ENCODE data around the gene CAPS. TPM values are rescaled to one million over a fixed set of nuclear protein-coding genes. Genes with fewer than 3 reads are reported as not detected.
A peak's percentile ranks its signal among the peaks of the same experiment; 100 is the strongest.

Gene CAPS
- total RNA-seq, 1 experiment from 2014 or later = 0.92 TPM

GRCh38 chr19:5891572-5891937 is 22.5 kb upstream of the CAPS start:
- peaks cover 10% of the 10 kb centered on the region for H3K36me3 ChIP-seq (ENCODE audit: insufficient read depth, low read length, poor library complexity, severe bottlenecking)
- no peak for DNase-seq (ENCODE audit: low spot score)
- no peaks in the 10 kb centered on the region for H3K9me3 ChIP-seq (ENCODE audit: low read depth, low read length, poor library complexity, severe bottlenecking)
- no peak overlapping the region for H3K27ac ChIP-seq (ENCODE audit: low read depth, low read length, poor library complexity, severe bottlenecking)
- intact Hi-C loops (cut with micrococcal nuclease; ENCODE audit: unreplicated experiment) = no loop called here
- no peak overlapping the region for H3K4me3 ChIP-seq (ENCODE audit: low read depth, low read length, poor library complexity, severe bottlenecking)
- TF ChIP-seq, protein P1, sequence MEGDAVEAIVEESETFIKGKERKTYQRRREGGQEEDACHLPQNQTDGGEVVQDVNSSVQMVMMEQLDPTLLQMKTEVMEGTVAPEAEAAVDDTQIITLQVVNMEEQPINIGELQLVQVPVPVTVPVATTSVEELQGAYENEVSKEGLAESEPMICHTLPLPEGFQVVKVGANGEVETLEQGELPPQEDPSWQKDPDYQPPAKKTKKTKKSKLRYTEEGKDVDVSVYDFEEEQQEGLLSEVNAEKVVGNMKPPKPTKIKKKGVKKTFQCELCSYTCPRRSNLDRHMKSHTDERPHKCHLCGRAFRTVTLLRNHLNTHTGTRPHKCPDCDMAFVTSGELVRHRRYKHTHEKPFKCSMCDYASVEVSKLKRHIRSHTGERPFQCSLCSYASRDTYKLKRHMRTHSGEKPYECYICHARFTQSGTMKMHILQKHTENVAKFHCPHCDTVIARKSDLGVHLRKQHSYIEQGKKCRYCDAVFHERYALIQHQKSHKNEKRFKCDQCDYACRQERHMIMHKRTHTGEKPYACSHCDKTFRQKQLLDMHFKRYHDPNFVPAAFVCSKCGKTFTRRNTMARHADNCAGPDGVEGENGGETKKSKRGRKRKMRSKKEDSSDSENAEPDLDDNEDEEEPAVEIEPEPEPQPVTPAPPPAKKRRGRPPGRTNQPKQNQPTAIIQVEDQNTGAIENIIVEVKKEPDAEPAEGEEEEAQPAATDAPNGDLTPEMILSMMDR (conservative IDR thresholded peaks at IDR 0.05; ENCODE audit: low read depth, low read length) = no peak
- no peak for TF ChIP-seq EZH2 (IDR thresholded peaks at IDR 0.05; ENCODE audit: borderline replicate concordance, low read depth, low read length, poor library complexity, severe bottlenecking)
- no peaks in the 10 kb centered on the region for H3K27me3 ChIP-seq (replicated peaks; ENCODE audit: insufficient read depth, low read depth, low read length, poor library complexity)
- peaks cover 16% of the 10 kb centered on the region for H3K4me1 ChIP-seq (ENCODE audit: insufficient read depth, low read length, poor library complexity, severe bottlenecking)
- no TSS peak for BruUV-seq (replicated peaks)
- CTCF ChIA-PET = interaction anchor here (2.9 kb wide), 1 partner anchor 88 kb away, joined by 23 read pairs; no protein-coding TSS in a partner anchor
- POLR2A ChIA-PET (ENCODE audit: low non-redundant PET) = interaction anchor here (0.6 kb wide), 1 partner anchor 973 kb away, joined by 10 read pairs; no protein-coding TSS in a partner anchor

DNA sequence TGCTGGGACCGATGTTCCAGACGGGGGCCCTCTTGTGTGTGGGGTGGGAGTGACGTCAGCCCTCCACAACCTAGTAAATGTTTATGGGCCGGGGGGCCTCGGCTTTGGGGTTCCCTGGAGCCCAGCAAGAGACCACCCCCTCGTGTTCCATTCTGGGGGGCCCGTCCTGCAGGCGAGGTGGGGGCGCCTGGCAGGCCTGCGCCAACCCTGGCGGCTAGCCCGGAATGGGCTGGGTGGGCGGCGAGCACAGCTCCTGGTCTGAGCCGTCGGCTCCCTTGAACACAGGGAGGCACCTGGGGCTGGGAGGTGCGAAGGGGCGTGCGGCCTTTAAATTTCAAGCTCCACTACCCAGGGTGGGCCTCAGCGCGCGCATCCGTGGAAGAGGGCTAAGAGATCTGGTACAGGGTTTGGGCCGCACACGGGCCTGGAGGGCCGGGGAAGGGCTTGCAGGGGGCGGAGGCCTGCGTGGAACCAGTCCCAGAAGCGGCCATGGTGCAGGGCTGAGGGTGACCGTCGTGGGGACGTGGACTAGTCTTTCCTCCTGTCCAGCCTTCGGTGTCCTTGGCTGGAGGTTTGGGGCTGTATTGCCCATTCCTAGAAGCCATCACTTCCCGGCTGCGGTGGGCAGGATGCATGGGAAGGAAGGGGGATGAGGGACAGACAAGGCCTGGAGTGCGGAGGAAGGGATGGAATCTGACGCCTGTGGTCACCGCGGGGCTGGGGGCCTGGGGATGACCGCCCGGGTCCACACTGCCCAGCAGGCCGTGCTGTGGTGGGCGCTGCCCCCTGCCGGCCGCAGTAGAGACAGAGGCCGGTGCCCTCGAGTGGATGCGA is 21.9 kb upstream of the CAPS start:
- no peak for DNase-seq (ENCODE audit: low spot score)
- intact Hi-C loops (cut with micrococcal nuclease; ENCODE audit: unreplicated experiment) = loop anchor here (2.0 kb wide), 1 partner anchor 87 kb away; the partner anchor contains the start of gene NRTN
- no peak for TF ChIP-seq EZH2 (IDR thresholded peaks at IDR 0.05; ENCODE audit: borderline replicate concordance, low read depth, low read length, poor library complexity, severe bottlenecking)
- TF ChIP-seq, protein P1 (conservative IDR thresholded peaks at IDR 0.05; ENCODE audit: low read depth, low read length) = peak; percentile 76
- Histone ChIP-seq H3K27me3 (replicated peaks; ENCODE audit: insufficient read depth, low read depth, low read length, poor library complexity) (no peaks in the 10 kb centered on the region), H3K27ac (ENCODE audit: low read depth, low read length, poor library complexity, severe bottlenecking) (no peak overlapping the region), H3K4me3 (ENCODE audit: low read depth, low read length, poor library complexity, severe bottlenecking) (no peak overlapping the region), H3K9me3 (ENCODE audit: low read depth, low read length, poor library complexity, severe bottlenecking) (no peaks in the 10 kb centered on the region), H3K4me1 (ENCODE audit: insufficient read depth, low read length, poor library complexity, severe bottlenecking) (peaks cover 16% of the 10 kb centered on the region), H3K36me3 (ENCODE audit: insufficient read depth, low read length, poor library complexity, severe bottlenecking) (peaks cover 10% of the 10 kb centered on the region)
- POLR2A ChIA-PET (ENCODE audit: low non-redundant PET) = no interaction called here
- CTCF ChIA-PET = interaction anchor here (0.5 to 2.9 kb wide), 2 partner anchors 8 to 88 kb away, joined by 4 to 23 read pairs; no protein-coding TSS in a partner anchor
- BruUV-seq (replicated peaks) = no TSS peak

DNA sequence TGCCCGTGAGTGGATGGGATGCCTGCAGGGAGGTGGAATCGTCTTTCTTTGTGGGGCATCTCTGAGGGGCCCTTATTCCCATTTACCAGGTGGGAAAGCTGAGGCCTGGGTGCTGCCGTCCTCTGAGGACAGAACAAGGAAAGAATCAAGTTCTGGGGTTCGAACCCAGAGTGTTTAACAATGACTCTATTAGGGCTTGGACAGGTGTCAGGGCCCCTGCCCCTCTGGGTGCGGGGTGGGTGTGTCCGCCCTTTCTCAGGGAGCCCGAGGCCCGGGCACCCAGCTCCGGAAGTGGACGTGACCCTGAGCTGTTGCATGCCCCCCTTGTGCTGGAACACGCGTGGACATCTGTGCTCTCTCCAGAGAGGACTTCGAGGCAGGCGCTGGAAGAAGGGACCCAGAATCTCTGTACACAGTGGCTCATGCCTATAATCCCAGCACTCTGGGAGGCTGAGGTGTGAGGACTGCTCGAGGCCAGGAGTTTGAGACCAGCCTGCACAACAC is 21.2 kb upstream of the CAPS start:
- ChIA-PET CTCF (interaction anchor here (0.5 to 2.9 kb wide), 4 partner anchors 8 to 91 kb away, joined by 3 to 23 read pairs (median 6); no protein-coding TSS in a partner anchor), POLR2A (ENCODE audit: low non-redundant PET) (no interaction called here)
- Histone ChIP-seq H3K4me1 (ENCODE audit: insufficient read depth, low read length, poor library complexity, severe bottlenecking) (peaks cover 16% of the 10 kb centered on the region), H3K27me3 (replicated peaks; ENCODE audit: insufficient read depth, low read depth, low read length, poor library complexity) (no peaks in the 10 kb centered on the region), H3K27ac (ENCODE audit: low read depth, low read length, poor library complexity, severe bottlenecking) (no peak overlapping the region), H3K4me3 (ENCODE audit: low read depth, low read length, poor library complexity, severe bottlenecking) (no peak overlapping the region), H3K36me3 (ENCODE audit: insufficient read depth, low read length, poor library complexity, severe bottlenecking) (peaks cover 10% of the 10 kb centered on the region), H3K9me3 (ENCODE audit: low read depth, low read length, poor library complexity, severe bottlenecking) (no peaks in the 10 kb centered on the region)
- no TSS peak for BruUV-seq (replicated peaks)
- no peak for DNase-seq (ENCODE audit: low spot score)
- intact Hi-C loops (cut with micrococcal nuclease; ENCODE audit: unreplicated experiment) = loop anchor here (2.0 kb wide), 1 partner anchor 88 kb away; the partner anchor contains the start of gene NRTN
- TF ChIP-seq, protein P1 (conservative IDR thresholded peaks at IDR 0.05; ENCODE audit: low read depth, low read length) = no peak
- TF ChIP-seq EZH2 (IDR thresholded peaks at IDR 0.05; ENCODE audit: borderline replicate concordance, low read depth, low read length, poor library complexity, severe bottlenecking) = no peak
